NCI-H526 (cell line): ENCODE data around the gene PTPRG.
"Not testable (repeated sequence)": the region's sequence is repeated elsewhere in the genome, so short reads cannot be mapped to it uniquely, and the experiment has no call there.

Experiments used
- DNase-seq, 2 experiments: peaks; one replicate each; lab custom pipeline; 2025; lab: John Stamatoyannopoulos, UW

PTPRG gene

DNA sequence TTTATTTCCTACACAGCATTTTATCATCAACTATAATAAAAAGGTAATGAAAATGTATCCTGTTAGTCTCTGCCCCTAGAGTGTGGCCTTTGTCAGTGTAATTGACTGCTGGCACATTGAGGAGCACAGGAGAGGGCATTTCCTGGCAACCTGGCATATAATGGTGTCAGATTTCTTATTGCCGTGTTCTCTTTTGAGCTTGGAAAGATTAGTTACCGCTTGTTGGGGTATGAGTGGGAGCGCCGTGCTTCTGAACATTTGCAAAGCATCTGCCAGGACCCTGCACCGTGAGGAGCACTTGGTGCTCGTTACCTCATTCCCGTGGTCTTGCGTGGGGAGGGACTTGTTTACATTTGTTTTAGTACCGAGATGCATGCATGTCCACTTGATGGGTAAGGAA is 124.4 kb downstream of the PTPRG start:
- peak in 1 of 2 experiments; percentile 7 for DNase-seq

DNA sequence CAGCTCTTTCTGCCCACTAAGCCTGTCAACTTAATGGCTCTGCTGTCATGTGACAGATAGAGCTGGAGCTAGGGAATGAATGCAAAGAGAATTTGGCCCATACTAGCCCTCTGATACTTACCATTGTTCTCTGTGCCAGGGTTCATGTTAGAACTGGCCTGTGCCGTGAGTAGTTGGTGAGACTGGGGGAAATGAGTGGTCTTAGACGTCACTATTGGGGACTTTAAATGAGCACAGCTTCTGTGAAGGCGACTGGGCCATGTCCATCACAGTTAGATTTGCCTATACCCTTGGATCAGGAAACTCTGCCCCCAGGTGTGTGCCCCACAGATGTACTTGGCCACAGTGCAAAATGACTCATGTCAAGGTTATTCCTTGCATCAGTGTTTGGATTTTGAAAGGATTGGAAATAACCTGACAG is 124.9 kb downstream of the PTPRG start:
- DNase-seq = no peak

GRCh38 chr3:61687206-61687605 is 125.8 kb downstream of the PTPRG start:
- DNase-seq = no peak

DNA sequence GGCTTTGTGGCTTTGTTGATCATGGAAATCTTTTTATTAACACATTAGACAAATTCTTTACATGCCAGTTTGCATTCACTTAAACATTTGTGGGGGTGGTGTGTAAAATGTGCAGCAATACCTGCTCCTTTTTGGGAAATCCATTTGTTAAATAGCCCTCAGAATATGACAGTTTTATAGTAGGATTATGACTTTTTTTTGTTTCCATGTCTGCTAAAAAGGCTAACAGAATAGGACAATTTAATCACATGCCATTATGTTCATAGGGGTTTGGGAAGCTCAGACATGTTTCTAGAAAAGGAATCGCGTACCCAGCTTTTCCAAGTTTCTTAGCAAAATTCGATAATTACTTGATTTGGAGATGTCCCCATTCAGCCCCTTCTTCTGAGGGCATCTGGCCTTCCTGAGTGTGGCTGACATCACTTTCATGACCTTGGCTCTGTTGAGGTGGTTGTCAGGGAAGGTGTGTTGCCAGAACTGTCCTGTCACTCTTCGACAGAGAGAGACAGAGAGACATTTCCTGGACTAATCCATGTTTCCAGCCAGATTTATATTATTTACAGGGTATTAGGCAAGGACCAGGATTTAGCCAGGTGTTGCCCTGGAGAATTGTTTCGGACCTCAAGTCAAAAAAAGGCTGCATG is 126.4 kb downstream of the PTPRG start:
- no peak for DNase-seq

DNA sequence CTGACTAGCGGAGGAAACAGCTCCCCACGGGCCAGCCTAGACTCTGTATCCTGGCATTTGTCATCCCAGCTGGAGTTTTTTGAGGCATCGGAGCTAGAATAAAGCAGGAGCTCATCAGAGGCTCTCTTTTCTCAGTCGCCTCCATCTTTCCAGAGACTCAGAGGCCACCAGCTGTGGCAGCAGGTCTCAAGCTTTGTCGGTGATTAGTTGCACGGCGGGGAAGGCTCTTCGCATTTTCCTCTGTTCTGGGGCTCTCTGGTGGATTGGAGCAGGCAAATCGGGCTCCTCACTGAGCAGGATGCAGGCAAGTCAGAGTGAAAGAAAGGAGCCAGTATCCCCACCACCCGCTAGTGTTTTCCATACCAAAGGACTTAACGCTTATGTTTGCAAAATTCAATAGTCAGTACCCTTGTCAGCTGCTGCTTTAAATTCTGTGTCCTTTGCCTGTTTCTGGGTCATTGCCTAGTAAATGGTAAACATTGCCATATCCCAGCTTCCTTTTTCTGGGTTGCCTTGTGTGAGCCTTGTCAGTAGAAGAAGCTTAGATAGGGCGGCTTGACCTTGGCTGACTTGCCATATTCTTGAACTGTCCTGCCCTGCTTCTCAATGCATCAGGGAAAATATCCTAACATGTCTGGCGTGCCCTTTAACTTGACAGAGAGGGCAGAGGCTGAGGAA is 127.1 kb downstream of the PTPRG start:
- DNase-seq = no peak

GRCh38 chr3:61690016-61690415 is 128.6 kb downstream of the PTPRG start:
- DNase-seq = no peak

GRCh38 chr3:61691466-61691865 is 130.1 kb downstream of the PTPRG start:
- no peak for DNase-seq

- no peak for DNase-seq
These were observed 135.9 kb downstream of the PTPRG start for GRCh38 chr3:61697301-61697700.

DNA sequence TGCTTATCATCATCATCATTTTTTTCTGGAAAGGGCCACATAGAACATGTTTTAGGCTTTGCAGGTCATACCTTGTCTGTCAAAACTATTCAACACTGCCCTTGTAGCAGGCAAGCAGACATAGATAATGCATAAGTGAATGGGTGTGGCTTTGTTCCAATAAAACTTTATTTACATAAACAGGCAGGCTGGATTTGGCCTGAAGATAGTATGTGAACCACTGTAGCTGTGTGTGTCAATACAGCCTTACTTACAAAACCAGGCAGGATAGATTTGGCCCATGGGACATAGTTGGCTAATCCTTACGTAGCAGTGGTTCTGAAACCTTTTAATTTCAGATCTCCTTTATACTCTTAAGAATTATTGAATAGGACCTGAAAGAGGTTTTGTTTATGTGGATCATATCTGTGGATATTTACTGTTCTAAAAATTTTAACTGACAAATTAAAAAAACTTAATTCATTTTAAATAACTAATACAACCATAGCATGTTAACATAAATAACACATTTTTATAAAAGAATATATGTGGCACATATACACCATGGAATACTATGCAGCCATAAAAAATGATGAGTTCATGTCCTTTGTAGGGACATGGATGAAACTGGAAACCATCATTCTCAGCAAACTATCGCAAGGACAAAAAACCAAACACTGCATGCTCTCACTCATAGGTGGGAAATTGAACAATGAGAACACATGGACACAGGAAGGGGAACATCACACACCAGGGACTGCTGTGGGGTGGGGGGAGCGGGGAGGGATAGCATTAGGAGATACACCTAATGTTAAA is 137.1 kb downstream of the PTPRG start:
- not testable (repeated sequence) for DNase-seq

GRCh38 chr3:61699622-61700021 is 138.3 kb downstream of the PTPRG start:
- no peak for DNase-seq

- no peak for DNase-seq
These were observed 139.6 kb downstream of the PTPRG start for GRCh38 chr3:61701011-61701410.

- no peak for DNase-seq
These were observed 141.1 kb downstream of the PTPRG start for GRCh38 chr3:61702453-61702852.

DNA sequence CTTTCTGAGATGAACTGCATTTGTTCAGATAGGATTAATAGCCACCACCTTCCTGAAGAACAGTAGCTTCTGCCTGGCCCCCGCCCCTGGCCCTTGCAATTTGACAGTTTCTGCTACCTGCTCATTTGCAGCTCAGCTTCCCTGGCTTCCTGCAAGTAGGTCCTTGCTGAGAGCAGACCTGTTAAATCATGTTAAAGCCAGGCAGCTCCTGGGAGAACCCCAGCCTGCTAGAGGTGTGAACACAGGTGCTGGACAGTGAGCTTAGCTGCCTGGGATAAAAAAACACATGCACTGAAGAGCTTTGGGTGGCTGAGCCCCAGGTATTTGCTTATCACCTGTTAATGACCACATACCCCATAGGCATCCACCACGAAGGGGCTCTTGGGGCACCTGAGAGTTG is 143.4 kb downstream of the PTPRG start:
- peak; percentile 13 to 32 for DNase-seq

DNA sequence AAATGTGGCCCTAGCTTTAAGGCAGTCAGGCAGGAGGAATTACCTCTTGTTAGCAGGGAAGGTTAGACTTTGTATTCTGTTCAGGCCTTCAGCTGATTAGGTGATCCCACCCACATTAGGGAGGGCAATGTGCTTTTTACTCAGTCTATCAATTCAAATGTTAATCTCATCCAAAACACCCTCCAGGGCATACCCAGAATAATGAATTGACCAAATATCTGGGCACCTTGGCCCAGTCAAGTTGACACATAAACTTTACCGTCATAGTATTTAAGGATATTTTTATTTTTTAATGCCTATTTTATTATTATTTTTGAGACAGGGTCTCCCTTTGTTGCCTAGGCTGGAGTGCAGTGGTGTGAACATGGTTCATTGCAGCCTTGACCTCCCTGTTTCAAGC is 146.1 kb downstream of the PTPRG start:
- DNase-seq = no peak

DNA sequence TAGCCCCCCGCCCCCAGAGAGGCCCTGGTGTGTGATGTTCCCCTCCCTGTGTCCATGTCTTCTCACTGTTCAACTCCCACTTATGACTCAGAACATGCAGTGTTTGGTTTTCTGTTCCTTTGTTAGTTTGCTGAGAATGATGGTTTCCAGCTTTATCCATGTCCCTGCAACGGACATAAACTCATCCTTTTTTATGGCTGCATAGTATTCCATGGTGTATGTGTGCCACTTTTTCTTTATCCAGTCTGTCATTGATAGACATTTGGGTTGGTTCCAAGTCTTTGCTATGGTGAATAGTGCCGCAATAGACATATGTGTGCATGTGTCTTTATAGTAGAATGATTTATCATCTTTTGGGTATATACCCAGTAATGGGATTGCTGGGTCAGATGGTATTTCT is 149.5 kb downstream of the PTPRG start:
- not testable (repeated sequence) for DNase-seq

GRCh38 chr3:61714225-61714624 is 152.9 kb downstream of the PTPRG start:
- DNase-seq = no peak

- no peak for DNase-seq
These were observed 154.6 kb downstream of the PTPRG start for GRCh38 chr3:61715886-61716527.

GRCh38 chr3:61716693-61717092 is 155.3 kb downstream of the PTPRG start:
- DNase-seq = not testable (repeated sequence)

- DNase-seq = no peak
These were observed 157.2 kb downstream of the PTPRG start for GRCh38 chr3:61718565-61718964.

DNA sequence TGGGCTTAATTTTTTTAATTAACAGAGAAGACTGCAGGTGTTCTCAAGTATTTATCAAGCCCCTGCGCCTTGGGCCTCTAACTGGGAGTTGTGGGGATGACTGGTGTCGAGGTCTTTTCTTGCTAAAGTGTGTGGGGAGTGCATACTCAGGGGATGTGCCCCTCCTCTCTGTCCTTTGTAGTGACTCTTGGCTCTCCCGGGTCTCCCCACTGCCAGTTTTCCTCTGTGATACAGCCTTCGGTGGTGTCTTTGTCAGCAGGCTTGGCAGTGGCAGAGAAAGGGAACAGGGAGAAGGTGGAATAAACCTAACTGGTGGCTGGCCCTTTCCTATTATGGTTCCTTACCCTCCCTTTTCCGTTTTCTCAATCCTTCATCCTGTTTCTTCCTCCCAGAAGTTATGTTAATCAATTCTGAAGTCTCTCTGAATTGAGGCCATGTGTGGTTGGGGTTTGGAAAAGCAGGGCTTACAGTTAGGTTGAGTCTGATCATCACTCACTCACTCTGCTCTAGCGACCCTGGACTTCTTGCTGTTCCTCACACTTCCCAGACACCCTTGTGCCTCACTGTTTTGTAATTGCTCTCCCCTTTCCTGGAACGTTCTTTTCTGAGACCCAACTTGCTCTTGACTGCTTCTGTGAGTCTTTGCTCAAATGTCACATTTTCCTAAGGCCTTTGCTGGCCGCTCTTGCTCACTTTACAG is 158.1 kb downstream of the PTPRG start:
- DNase-seq = no peak

GRCh38 chr3:61723038-61723437 is 161.7 kb downstream of the PTPRG start:
- no peak for DNase-seq

- no peak for DNase-seq
These were observed 162.8 kb downstream of the PTPRG start for GRCh38 chr3:61724183-61724582.
